Neuron (in vitro differentiated cells): ENCODE results near the gene PFN4.
A peak's percentile ranks its signal among the peaks of the same experiment; 100 is the strongest.
"Not testable (repeated sequence)": the region's sequence is repeated elsewhere in the genome, so short reads cannot be mapped to it uniquely, and the experiment has no call there.

Experiments used
- H2AFZ ChIP-seq: one replicate; pipeline ENCODE4 v1.6.1; 2013; ENCODE audit warnings: low read depth, mild to moderate bottlenecking, inconsistent platforms, low read length, moderate library complexity
- H3K27me3 ChIP-seq: one replicate; pipeline ENCODE4 v1.6.1; 2013; ENCODE audit warnings: low read length; ENCODE audit not compliant: insufficient read depth
- H3K36me3 ChIP-seq: one replicate; pipeline ENCODE4 v1.6.1; 2013; ENCODE audit warnings: low read length; ENCODE audit not compliant: insufficient read depth
- H3K4me1 ChIP-seq: one replicate; pipeline ENCODE4 v1.6.1; 2013; ENCODE audit warnings: low read length; ENCODE audit not compliant: insufficient read depth
- H3K4me3 ChIP-seq: 2 replicates; pipeline ENCODE4 v1.5.1; 2013; ENCODE audit warnings: mild to moderate bottlenecking, low read length, moderate library complexity
- H3K9me3 ChIP-seq: one replicate; pipeline ENCODE4 v1.6.1; 2013; ENCODE audit warnings: low read length

Gene PFN4, protein sequence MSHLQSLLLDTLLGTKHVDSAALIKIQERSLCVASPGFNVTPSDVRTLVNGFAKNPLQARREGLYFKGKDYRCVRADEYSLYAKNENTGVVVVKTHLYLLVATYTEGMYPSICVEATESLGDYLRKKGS

DNA sequence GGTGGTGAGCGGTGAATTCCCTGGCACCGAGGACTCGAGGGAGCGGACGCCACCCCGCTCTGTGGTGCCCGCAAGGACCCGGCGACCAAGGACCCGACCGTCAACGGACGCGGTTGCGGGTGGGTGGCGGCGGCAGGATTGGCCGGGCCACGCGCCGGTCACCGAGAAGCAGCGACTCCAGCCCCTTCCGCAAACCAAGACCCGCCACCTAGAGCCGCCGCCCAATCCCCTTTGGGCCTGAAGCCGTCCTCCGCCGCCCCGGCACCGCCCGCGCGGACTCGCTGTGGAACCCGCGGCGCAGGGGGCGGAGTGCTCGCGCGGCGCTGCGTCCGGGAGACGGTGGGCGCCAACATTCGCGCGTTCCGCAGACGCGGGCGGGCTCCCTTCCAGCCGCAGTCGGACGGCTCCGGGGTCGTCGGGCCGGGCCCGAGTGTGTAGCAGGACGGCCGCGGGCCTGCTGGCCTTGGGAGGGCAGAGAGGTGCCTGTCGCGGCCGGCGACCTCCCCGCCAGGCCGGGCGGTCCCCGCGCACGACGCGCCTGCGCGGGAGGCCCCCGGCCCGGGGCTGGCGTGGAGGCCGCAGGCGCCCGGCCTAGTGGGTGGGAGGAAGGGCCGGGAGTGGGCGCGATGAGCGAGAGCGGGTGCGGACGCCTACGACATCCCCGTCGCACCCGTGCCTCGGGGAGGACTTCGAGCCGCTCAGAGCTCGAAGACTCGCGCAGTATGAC lies at the start of gene PFN4, which contains the start of gene FAM228B:
TSS of gene PFN4 (minus strand) at position 140 of the 727 bp plus-strand sequence. CDS start 799 bp downstream, outside the sequence.
TSS of gene FAM228B (plus strand) at position 275 of the 727 bp plus-strand sequence. CDS start 893 bp downstream, outside the sequence.
- H3K36me3 ChIP-seq = no peaks in the 10 kb centered on the region
- H2AFZ ChIP-seq = no peak within 1 kb of the TSS
- H3K27me3 ChIP-seq = no peaks in the 10 kb centered on the region
- H3K4me3 ChIP-seq = peak within 1 kb of the TSS; percentile 16
- H3K4me1 ChIP-seq = no peaks in the 10 kb centered on the region
- H3K9me3 ChIP-seq = peaks cover 8% of the 10 kb centered on the region

DNA sequence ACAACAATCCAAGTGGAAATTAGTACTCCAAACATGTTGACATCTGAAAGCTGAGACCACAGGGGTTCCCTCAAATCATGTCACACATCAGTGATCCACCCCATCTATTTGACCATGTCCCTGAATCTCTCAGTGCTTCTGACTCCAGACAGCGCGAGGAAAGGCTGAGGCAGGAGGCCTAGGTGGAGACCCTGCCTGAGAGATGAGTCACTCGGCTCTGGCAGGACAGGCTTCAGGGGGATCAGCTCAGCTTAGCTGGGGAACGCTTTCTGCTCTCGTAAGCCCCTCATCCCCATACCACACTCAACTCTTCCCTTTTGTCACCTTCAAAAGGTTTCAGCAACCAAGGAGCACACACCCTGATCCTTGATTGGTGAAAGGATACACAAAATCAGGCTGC lies 45.9 kb upstream of the PFN4 start:
- Histone ChIP-seq H2AFZ (no peak overlapping the region), H3K36me3 (no peaks in the 10 kb centered on the region), H3K4me1 (no peaks in the 10 kb centered on the region), H3K4me3 (no peak overlapping the region), H3K27me3 (no peaks in the 10 kb centered on the region), H3K9me3 (no peaks in the 10 kb centered on the region)

GRCh38 chr2:24164416-24164973 lies 41.4 kb upstream of the PFN4 start:
- Histone ChIP-seq H3K9me3 (peaks cover 2% of the 10 kb centered on the region), H3K4me3 (no peak overlapping the region)

GRCh38 chr2:24163601-24164000 lies 40.5 kb upstream of the PFN4 start:
- Histone ChIP-seq H3K9me3 (peaks cover 5% of the 10 kb centered on the region), H3K4me3 (no peak overlapping the region), H3K36me3 (no peaks in the 10 kb centered on the region), H3K27me3 (no peaks in the 10 kb centered on the region), H2AFZ (no peak overlapping the region), H3K4me1 (no peaks in the 10 kb centered on the region)

More at GRCh38 chr2:24164416-24164973, 41.4 kb upstream of the PFN4 start:
- Histone ChIP-seq H3K36me3 (no peaks in the 10 kb centered on the region), H3K27me3 (no peaks in the 10 kb centered on the region), H3K4me1 (no peaks in the 10 kb centered on the region), H2AFZ (no peak overlapping the region)

DNA sequence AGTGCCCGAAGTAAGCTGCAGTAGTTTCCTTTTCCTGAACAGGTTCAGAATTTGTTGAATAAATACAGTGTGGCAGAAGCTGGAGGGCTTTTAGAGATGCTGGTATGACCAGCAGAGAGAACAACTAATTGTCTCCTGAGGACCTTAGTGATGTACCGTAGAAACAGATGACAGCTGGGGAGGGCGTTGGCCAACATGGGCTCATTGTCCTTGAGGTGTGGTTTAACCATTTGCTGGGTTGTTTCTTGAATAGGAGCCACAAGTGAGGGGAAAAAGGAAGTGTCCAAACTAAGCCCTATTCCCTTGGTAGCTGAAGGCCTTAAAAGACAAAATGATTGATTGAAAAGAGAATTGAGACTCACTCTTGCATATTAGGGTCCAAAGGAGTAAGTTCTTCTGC lies 40.1 kb upstream of the PFN4 start:
- Histone ChIP-seq H3K4me1 (no peaks in the 10 kb centered on the region), H2AFZ (no peak overlapping the region), H3K4me3 (no peak overlapping the region), H3K27me3 (no peaks in the 10 kb centered on the region), H3K36me3 (no peaks in the 10 kb centered on the region), H3K9me3 (peaks cover 5% of the 10 kb centered on the region)

DNA sequence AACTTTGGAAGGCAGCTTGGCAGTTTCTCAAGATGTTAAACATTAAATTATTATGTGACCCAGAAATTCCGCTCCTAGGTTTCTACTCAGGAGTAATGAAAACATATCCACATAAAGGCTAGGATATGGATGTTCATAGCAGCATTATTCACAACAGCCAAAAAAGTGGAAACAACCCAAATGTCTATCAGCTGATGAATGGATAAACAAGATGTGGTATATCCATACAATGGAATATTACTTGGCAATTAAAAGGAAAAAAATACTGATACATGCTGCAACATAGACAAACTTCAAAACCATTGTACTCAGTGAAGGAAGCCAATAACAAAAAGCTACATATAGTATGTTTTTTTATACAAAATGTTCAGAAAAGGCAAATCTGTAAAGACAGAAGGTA lies 39.4 kb upstream of the PFN4 start:
- Histone ChIP-seq H3K9me3 (peaks cover 5% of the 10 kb centered on the region), H3K4me1 (no peaks in the 10 kb centered on the region), H3K36me3 (no peaks in the 10 kb centered on the region), H3K4me3 (no peak overlapping the region), H2AFZ (no peak overlapping the region), H3K27me3 (no peaks in the 10 kb centered on the region)

DNA sequence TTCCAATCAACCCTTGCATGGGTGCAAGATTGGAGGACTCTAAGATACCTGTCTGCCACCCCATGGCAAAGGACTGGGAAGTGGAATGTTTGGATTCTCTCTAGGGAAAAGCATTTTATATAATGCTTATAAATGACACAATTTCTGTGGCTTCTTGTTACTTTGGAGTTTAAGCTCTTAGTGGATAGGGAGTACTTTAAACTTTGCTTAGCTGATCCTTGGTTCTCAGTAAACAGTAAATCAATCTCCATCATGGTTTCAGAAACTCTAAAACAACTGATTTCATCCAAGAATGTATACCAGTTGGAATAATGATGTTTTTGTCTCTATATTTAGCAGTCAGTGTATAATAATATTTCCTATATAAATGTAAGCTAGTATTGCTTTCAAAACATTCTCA lies 37.6 kb upstream of the PFN4 start:
- Histone ChIP-seq H2AFZ (no peak overlapping the region), H3K27me3 (no peaks in the 10 kb centered on the region)

GRCh38 chr2:24159708-24160107 lies 36.6 kb upstream of the PFN4 start:
- no peak overlapping the region for H2AFZ ChIP-seq
- no peak overlapping the region for H3K4me3 ChIP-seq
- no peaks in the 10 kb centered on the region for H3K36me3 ChIP-seq
- H3K4me1 ChIP-seq = no peaks in the 10 kb centered on the region
- peaks cover 5% of the 10 kb centered on the region for H3K9me3 ChIP-seq
- H3K27me3 ChIP-seq = no peaks in the 10 kb centered on the region

More for the DNA sequence above, 37.6 kb upstream of the PFN4 start:
- no peaks in the 10 kb centered on the region for H3K36me3 ChIP-seq
- peaks cover 5% of the 10 kb centered on the region for H3K9me3 ChIP-seq
- no peaks in the 10 kb centered on the region for H3K4me1 ChIP-seq
- no peak overlapping the region for H3K4me3 ChIP-seq

GRCh38 chr2:24158131-24158530 lies 35.0 kb upstream of the PFN4 start:
- Histone ChIP-seq H3K9me3 (peaks cover 5% of the 10 kb centered on the region), H3K27me3 (no peaks in the 10 kb centered on the region), H3K4me1 (no peaks in the 10 kb centered on the region), H3K4me3 (no peak overlapping the region), H3K36me3 (no peaks in the 10 kb centered on the region), H2AFZ (no peak overlapping the region)

DNA sequence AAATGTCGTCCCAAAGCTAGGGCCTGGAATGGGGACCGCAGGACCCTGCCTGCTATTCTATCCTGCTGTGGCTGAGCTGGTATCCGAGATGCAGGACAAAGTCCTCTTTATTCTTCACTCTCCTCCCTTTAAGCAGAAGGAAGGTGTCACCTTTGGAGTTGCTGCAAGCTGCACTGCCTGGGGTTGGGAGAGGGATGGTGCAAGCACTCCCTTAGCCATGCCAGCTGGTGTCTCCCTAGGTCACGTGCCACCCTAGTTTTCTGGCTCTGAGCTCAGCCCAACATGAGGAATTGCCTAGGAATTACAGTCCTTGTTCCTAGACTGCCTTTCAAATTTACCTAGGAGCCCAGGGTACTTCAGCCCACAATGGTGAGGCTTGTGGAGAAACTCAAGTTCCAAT lies 30.3 kb upstream of the PFN4 start:
- no peaks in the 10 kb centered on the region for H3K36me3 ChIP-seq

DNA sequence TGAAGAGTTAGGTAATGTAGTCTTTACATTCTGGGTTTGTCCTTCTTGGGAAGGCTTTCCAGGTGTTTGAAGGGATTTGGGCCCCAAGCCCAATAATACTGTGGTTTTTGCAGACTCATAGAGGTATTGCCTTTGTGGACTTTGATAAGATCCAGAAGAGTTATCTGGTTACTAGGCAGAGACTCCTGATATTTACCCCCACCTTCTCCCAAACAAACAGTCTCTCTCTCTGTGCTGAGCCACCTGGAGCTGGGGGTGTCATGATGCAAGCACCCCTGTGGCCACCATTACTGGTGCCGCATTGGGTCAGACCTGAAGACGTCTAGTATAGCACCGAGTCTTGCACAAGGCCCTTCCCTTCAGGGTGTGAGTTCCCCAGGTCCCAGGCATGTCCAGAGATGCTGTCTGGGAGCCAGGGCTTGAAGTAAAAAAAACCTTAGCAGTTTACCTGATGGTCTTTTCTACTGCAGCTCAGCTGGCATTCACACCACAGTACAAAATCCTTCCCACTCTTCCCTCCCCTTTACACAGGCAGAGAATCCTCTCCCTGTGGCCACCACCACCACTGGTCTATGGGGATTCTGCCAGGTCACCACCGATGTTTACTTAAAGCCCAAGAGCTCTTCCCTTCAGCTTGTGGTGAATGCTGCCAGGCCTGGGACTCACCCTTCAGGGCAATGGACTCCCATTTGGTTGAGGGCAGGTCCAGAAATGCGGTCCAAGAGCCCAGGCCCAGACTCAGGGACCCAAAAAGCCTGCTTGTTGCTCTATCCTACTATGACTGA lies 29.5 kb upstream of the PFN4 start:
- Histone ChIP-seq H2AFZ (no peak overlapping the region), H3K36me3 (no peaks in the 10 kb centered on the region), H3K4me1 (no peaks in the 10 kb centered on the region), H3K27me3 (no peaks in the 10 kb centered on the region), H3K4me3 (no peak overlapping the region), H3K9me3 (peaks cover 4% of the 10 kb centered on the region)

More for the DNA sequence above, 30.3 kb upstream of the PFN4 start:
- Histone ChIP-seq H2AFZ (no peak overlapping the region), H3K9me3 (no peaks in the 10 kb centered on the region), H3K4me3 (no peak overlapping the region), H3K4me1 (no peaks in the 10 kb centered on the region), H3K27me3 (no peaks in the 10 kb centered on the region)

DNA sequence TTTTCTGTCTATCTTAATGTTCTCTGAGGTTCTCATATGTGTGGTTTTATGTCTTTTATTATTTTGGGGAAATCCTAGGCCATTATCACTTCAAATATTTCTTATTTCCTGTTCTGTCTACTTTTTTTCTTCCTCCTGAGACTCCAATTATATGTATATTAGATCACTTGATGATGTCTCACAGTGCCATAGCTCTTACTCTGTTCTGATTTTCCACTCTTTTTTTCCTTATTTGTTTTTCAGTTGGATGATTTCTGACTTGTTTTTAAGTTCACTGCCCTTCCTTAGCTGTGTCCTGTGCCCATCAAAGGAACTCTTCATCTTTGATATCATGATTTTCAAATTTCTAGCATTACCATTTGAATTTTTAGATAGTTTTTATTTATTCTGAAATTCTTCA lies 24.2 kb upstream of the PFN4 start:
- Histone ChIP-seq H3K36me3 (no peaks in the 10 kb centered on the region), H3K9me3 (peaks cover 7% of the 10 kb centered on the region), H3K4me1 (no peaks in the 10 kb centered on the region), H2AFZ (no peak overlapping the region), H3K27me3 (no peaks in the 10 kb centered on the region), H3K4me3 (no peak overlapping the region)

- H3K9me3 ChIP-seq, H3K4me1 ChIP-seq, H2AFZ ChIP-seq, H3K36me3 ChIP-seq, H3K4me3 ChIP-seq, H3K27me3 ChIP-seq: not testable (repeated sequence)
Measured at GRCh38 chr2:24140305-24140704, 17.2 kb upstream of the PFN4 start.
